Smooth muscle cell (in vitro differentiated cells): ENCODE data around the gene UEVLD. TPM values are rescaled to one million over a fixed set of nuclear protein-coding genes. Genes with fewer than 3 reads are reported as not detected.

Source experiments
- DNase-seq: peaks from one replicate; lab custom pipeline; 2025; ENCODE audit not compliant: unreplicated experiment; lab: John Stamatoyannopoulos, UW
- H2AFZ ChIP-seq: fragments of 200-600 bp; sonication (generic); 2 replicates; pipeline ENCODE4 v1.6.0; 2016; ENCODE audit warnings: antibody characterized with exemption, low read depth, mild to moderate bottlenecking
- H3F3A ChIP-seq: fragments of 200-600 bp; sonication (generic); 2 replicates; pipeline ENCODE4 v1.6.0; 2017; ENCODE audit warnings: antibody characterized with exemption, low read depth
- H3K27ac ChIP-seq: fragments of 200-600 bp; sonication (generic); 2 replicates; pipeline ENCODE4 v1.5.1; 2016; ENCODE audit warnings: low read depth, mild to moderate bottlenecking
- H3K27me3 ChIP-seq: fragments of 200-600 bp; sonication (generic); 2 replicates; pipeline ENCODE4 v1.6.1; 2016; ENCODE audit warnings: low read depth, mild to moderate bottlenecking
- H3K36me3 ChIP-seq: fragments of 200-600 bp; sonication (generic); 2 replicates; pipeline ENCODE4 v1.5.1; 2016; ENCODE audit warnings: low read depth
- H3K4me1 ChIP-seq: fragments of 200-600 bp; sonication (generic); 2 replicates; pipeline ENCODE4 v1.5.1; 2016; ENCODE audit warnings: low read depth
- H3K4me2 ChIP-seq: fragments of 200-600 bp; sonication (generic); 2 replicates; pipeline ENCODE4 v1.6.0; 2016; ENCODE audit warnings: mild to moderate bottlenecking
- H3K4me3 ChIP-seq: fragments of 200-600 bp; sonication (generic); 2 replicates; pipeline ENCODE4 v1.5.1; 2016; ENCODE audit warnings: mild to moderate bottlenecking
- H3K79me2 ChIP-seq: fragments of 200-600 bp; sonication (generic); 2 replicates; pipeline ENCODE4 v1.6.0; 2016; ENCODE audit warnings: low read depth, mild to moderate bottlenecking
- H3K9ac ChIP-seq: fragments of 200-600 bp; sonication (generic); 2 replicates; pipeline ENCODE4 v1.6.0; 2016; ENCODE audit warnings: low read depth
- H3K9me3 ChIP-seq: fragments of 200-600 bp; sonication (generic); replicated peaks from 2 replicates; pipeline ENCODE4 v1.5.1; 2016; ENCODE audit warnings: low read depth
- H4K20me1 ChIP-seq: fragments of 200-600 bp; sonication (generic); 2 replicates; pipeline ENCODE4 v1.6.0; 2016; ENCODE audit warnings: low read depth
- WGBS: methylation state at CpG from one replicate; pipeline ENCODE4 v1.1.7; 2016; ENCODE audit warnings: low lambda C conversion rate; 5-methylcytosine and 5-hydroxymethylcytosine counted together
- polyA plus RNA-seq: library from polyadenylated mRNA; unstranded; fragments of >200 nt; fragmentation: Nextera tagmentation; extraction: Ambion mirVana; gene quantifications from 2 replicates; pipeline ENCODE4 v1.2.1, GENCODE V29; 2016
- total RNA-seq: library from RNA; depleted of rRNA; stranded (reverse); fragments of >200 nt; gene quantifications from 2 replicates; pipeline ENCODE4 v1.2.3, GENCODE V29; 2014
- TF ChIP-seq, protein P1 (sequence below): fragments of 200-600 bp; sonication (generic); IDR thresholded peaks from 2 replicates; pipeline ENCODE4 v1.5.1; 2017; ENCODE audit warnings: borderline replicate concordance, mild to moderate bottlenecking, antibody characterized with exemption; ENCODE audit not compliant: insufficient read depth, poor library complexity, severe bottlenecking

The UEVLD gene
- total and polyA plus RNA-seq, 2 experiments from 2014 or later, result 15.1 to 32.7 TPM

DNA sequence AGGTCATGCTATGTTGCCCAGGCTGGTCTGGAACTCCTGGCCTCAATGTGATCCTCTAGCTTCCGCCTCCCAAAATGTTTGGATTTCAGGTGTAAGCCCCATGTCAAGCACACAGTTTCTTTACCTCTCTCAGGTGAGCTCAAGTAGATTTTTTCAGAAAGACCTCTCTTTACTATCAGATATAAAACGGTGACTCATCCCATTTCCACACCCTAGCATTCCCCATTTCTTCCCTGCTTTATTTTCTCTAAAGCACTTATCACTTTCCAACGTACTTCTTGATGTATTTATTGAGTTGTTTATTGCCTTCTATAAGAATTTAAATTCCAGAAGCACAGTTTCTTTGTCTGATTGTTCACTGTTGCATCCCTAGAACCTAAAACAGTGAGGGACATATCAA, 65.5 kb downstream of the UEVLD start:
- Histone ChIP-seq H3K4me2 (no peak overlapping the region), H3K4me3 (no peak overlapping the region), H3K9me3 (no peaks in the 10 kb centered on the region), H4K20me1 (peaks cover 39% of the 10 kb centered on the region), H3K27ac (no peak overlapping the region), H3K36me3 (no peaks in the 10 kb centered on the region), H3K9ac (no peak overlapping the region), H3K4me1 (peaks cover 11% of the 10 kb centered on the region), H3F3A (peaks cover 2% of the 10 kb centered on the region), H3K27me3 (no peaks in the 10 kb centered on the region), H2AFZ (no peak overlapping the region), H3K79me2 (peaks cover 81% of the 10 kb centered on the region)
- TF ChIP-seq, protein P1, sequence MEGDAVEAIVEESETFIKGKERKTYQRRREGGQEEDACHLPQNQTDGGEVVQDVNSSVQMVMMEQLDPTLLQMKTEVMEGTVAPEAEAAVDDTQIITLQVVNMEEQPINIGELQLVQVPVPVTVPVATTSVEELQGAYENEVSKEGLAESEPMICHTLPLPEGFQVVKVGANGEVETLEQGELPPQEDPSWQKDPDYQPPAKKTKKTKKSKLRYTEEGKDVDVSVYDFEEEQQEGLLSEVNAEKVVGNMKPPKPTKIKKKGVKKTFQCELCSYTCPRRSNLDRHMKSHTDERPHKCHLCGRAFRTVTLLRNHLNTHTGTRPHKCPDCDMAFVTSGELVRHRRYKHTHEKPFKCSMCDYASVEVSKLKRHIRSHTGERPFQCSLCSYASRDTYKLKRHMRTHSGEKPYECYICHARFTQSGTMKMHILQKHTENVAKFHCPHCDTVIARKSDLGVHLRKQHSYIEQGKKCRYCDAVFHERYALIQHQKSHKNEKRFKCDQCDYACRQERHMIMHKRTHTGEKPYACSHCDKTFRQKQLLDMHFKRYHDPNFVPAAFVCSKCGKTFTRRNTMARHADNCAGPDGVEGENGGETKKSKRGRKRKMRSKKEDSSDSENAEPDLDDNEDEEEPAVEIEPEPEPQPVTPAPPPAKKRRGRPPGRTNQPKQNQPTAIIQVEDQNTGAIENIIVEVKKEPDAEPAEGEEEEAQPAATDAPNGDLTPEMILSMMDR, result no peak
- DNase-seq, result no peak
- 92% methylated on average over 3 of the region's 3 CpGs for WGBS

DNA sequence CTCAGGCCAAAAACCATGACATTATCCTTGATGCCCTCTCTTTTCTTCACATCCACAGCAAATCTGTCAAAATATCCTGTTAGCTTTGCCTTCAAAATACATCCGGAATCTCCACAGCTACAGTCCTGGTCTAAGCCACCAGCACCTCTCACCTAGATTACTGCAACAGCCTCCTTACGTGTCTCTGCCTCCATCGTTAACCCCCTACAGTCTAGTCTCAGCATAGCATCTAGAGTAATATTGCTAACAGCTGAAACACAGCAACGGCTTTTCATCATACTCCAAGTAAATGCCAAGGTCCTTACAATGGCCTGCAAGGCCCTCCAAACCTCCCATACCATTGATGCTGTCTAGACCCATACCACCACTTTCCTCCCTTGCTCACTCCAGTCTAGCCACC, 66.1 kb downstream of the UEVLD start:
- no peak for DNase-seq
- no peaks in the 10 kb centered on the region for H3F3A ChIP-seq
- H3K27me3 ChIP-seq, result no peaks in the 10 kb centered on the region
- H3K27ac ChIP-seq, result no peak overlapping the region
- peaks cover 6% of the 10 kb centered on the region for H3K4me1 ChIP-seq
- no peaks in the 10 kb centered on the region for H3K9me3 ChIP-seq
- peaks cover 82% of the 10 kb centered on the region for H3K79me2 ChIP-seq
- H2AFZ ChIP-seq, result no peak overlapping the region
- TF ChIP-seq, protein P1, result no peak
- no peak overlapping the region for H3K4me2 ChIP-seq
- no peaks in the 10 kb centered on the region for H3K36me3 ChIP-seq
- H3K9ac ChIP-seq, result no peak overlapping the region
- peaks cover 46% of the 10 kb centered on the region for H4K20me1 ChIP-seq
- H3K4me3 ChIP-seq, result no peak overlapping the region
- WGBS, result 65% methylated on average over 4 of the region's 4 CpGs

DNA sequence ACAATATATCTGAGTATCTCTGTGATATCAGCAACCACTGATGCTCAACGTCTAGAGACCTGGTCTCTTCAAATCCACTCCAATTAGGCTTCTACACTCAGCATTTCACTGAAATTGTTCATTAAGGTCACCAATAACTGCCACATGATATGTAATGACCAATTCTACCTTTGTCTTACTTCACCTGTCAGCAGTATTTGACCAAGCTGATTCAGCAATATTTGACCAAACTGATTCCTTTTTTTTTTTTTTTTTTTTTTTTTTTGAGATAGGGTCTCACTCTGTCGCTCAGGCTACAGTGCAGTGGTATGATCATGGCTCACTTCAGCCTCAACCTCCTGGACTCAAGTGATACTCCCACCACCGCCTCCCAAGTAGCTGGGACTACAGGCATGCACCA, 67.4 kb downstream of the UEVLD start:
- 82% methylated on average over 3 of the region's 3 CpGs for WGBS

DNA sequence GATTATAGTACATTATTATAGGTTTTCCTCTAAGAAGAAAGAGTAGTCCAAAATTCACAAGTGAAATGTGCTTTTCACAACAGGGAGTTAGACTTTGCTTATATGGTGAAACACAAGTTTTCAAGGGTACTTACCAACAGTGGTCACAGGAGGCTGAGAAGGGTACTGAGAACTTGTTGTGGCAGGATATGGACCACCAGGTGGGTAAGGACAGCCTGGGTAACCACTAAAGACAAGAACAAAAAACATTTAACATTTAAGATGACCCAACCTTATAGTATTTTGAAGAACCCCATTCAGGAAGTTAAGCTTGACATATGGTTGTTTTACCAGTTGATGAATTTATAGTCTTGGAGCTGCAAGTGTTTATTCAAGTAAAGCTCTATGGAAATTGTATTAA, 86.2 kb downstream of the UEVLD start:
- no peaks in the 10 kb centered on the region for H3F3A ChIP-seq
- TF ChIP-seq, protein P1, result no peak
- no peaks in the 10 kb centered on the region for H3K79me2 ChIP-seq
- H3K4me1 ChIP-seq, result no peaks in the 10 kb centered on the region
- DNase-seq, result no peak
- no peak overlapping the region for H3K27ac ChIP-seq
- no peaks in the 10 kb centered on the region for H3K27me3 ChIP-seq
- H2AFZ ChIP-seq, result no peak overlapping the region
- H3K9me3 ChIP-seq, result no peaks in the 10 kb centered on the region
- no peak overlapping the region for H3K4me3 ChIP-seq
- H3K9ac ChIP-seq, result no peak overlapping the region
- no peak overlapping the region for H3K4me2 ChIP-seq
- H4K20me1 ChIP-seq, result no peaks in the 10 kb centered on the region
- H3K36me3 ChIP-seq, result peaks cover 46% of the 10 kb centered on the region

More for the DNA sequence above, 67.4 kb downstream of the UEVLD start:
- H3K9me3 ChIP-seq, result no peaks in the 10 kb centered on the region
- peaks cover 75% of the 10 kb centered on the region for H3K79me2 ChIP-seq
- peaks cover 4% of the 10 kb centered on the region for H3K4me1 ChIP-seq
- no peaks in the 10 kb centered on the region for H3F3A ChIP-seq
- H3K27me3 ChIP-seq, result no peaks in the 10 kb centered on the region
- H3K9ac ChIP-seq, result no peak overlapping the region
- no peak overlapping the region for H3K27ac ChIP-seq
- no peak overlapping the region for H2AFZ ChIP-seq
- TF ChIP-seq, protein P1, result no peak
- H3K4me3 ChIP-seq, result no peak overlapping the region
- H4K20me1 ChIP-seq, result peaks cover 47% of the 10 kb centered on the region
- no peaks in the 10 kb centered on the region for H3K36me3 ChIP-seq
- H3K4me2 ChIP-seq, result no peak overlapping the region
- DNase-seq, result no peak
